GM12878 (cell line): ENCODE data around the gene LPIN1.

Experiments used
- FOS ChIP-seq: IDR thresholded peaks from 3 replicates; pipeline ENCODE4 v1.6.1; 2011; ENCODE audit warnings: borderline replicate concordance; ENCODE audit not compliant: insufficient read length; ENCODE audit errors: extremely low read depth
- TAF1 ChIP-seq: IDR thresholded peaks from 2 replicates; pipeline ENCODE4 v1.6.1; 2011; ENCODE audit warnings: mild to moderate bottlenecking, low read depth, low read length, borderline replicate concordance

GRCh38 chr2:11865378-11865777 is 118.9 kb downstream of the LPIN1 start:
- TF ChIP-seq TAF1 (no peak), FOS (no peak)
